Fibroblast of pulmonary artery (primary cell): ENCODE measurements around the gene ID2.

Experiments
- DNase-seq: peaks from one replicate; pipeline ENCODE4 v3.0.0-alpha.2; 2010; ENCODE audit warnings: low read depth
- H3K4me3 ChIP-seq: replicated peaks from 2 replicates; pipeline ENCODE4 v1.5.1; 2011; ENCODE audit warnings: low read depth, mild to moderate bottlenecking, control low read depth, low read length, moderate library complexity
- TF ChIP-seq, protein P1 (sequence below): IDR thresholded peaks from 2 replicates; pipeline ENCODE4 v1.5.1; 2011; ENCODE audit warnings: mild to moderate bottlenecking, control low read depth, low read length, inconsistent platforms; ENCODE audit errors: missing control alignments

ID2 gene

DNA sequence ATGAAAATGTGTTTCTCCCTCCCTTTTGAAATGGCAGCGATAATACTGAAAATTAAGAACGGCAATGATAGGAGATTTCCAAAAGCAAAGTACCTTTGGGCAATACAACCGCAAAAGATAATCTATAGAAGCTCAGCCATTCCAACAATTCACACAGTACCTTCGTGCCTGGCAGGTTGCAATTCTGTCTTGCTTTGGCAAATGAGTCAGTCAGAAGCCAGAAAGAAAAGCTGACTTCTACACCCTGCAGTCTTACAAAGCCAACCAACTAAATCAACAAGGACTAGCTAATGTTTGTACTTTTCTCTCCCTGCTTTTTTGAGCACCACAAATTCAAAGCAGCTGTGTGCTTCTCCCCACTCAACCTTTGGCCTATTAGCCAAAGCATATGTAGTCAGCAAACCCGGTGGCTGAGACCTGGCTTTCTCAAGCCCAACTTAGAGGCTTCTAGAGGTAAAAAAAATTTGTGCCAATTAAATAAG, 25.7 kb upstream of the ID2 start:
- DNase-seq = no peak
- no peak overlapping the region for H3K4me3 ChIP-seq
- TF ChIP-seq, protein P1, sequence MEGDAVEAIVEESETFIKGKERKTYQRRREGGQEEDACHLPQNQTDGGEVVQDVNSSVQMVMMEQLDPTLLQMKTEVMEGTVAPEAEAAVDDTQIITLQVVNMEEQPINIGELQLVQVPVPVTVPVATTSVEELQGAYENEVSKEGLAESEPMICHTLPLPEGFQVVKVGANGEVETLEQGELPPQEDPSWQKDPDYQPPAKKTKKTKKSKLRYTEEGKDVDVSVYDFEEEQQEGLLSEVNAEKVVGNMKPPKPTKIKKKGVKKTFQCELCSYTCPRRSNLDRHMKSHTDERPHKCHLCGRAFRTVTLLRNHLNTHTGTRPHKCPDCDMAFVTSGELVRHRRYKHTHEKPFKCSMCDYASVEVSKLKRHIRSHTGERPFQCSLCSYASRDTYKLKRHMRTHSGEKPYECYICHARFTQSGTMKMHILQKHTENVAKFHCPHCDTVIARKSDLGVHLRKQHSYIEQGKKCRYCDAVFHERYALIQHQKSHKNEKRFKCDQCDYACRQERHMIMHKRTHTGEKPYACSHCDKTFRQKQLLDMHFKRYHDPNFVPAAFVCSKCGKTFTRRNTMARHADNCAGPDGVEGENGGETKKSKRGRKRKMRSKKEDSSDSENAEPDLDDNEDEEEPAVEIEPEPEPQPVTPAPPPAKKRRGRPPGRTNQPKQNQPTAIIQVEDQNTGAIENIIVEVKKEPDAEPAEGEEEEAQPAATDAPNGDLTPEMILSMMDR = no peak

DNA sequence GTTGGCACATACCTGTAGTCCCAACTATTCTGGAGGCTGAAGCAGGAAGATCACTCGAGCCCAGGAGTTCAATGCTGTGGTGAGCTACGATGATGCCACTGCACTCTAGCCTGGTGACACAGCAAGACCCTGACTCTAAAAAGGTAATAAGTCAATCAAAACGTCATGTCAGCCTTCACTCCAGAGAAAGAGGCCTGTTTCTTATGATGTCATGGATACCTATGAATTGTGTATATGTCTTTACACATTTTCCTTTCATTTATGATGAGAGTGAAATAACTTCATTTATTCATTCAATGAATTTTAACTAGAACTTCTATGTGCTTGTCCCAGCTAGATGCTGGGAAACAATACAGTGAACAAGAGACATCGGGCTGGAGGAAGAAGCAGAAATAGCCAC, 25.0 kb upstream of the ID2 start:
- TF ChIP-seq, protein P1 = no peak
- H3K4me3 ChIP-seq = no peak overlapping the region
- DNase-seq = no peak

DNA sequence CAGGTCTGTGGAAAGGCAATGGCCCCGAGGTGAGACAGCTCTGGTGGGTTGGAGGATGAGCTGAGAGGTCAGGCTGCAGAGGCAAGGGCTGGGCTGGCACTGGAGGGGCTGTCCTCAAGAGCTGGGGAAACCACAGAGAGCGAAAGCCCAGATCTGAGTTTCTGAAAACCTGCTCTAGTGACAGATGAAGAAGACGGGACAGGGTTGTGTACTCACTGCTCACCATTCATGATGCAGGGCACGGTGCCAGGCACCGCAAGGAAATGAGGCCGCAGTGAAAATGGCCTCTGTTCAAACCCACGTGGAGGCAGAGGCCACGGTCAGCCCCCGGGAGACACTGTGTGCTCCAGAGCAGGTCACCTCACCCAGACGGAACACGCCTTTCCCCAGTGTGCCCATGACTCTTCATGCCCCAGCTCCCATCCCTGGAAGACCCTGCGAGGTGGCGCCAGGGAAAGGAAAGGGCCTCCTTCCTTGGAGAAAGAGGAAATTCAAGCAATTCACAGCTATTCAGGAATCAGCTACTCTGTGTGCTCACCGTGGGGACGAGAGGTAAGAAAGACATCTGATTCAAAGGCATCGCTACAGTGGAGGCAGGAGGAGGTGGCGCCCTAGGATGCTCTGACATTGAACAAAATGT, 24.3 kb upstream of the ID2 start:
- no peak overlapping the region for H3K4me3 ChIP-seq
- DNase-seq = no peak
- TF ChIP-seq, protein P1 = no peak

DNA sequence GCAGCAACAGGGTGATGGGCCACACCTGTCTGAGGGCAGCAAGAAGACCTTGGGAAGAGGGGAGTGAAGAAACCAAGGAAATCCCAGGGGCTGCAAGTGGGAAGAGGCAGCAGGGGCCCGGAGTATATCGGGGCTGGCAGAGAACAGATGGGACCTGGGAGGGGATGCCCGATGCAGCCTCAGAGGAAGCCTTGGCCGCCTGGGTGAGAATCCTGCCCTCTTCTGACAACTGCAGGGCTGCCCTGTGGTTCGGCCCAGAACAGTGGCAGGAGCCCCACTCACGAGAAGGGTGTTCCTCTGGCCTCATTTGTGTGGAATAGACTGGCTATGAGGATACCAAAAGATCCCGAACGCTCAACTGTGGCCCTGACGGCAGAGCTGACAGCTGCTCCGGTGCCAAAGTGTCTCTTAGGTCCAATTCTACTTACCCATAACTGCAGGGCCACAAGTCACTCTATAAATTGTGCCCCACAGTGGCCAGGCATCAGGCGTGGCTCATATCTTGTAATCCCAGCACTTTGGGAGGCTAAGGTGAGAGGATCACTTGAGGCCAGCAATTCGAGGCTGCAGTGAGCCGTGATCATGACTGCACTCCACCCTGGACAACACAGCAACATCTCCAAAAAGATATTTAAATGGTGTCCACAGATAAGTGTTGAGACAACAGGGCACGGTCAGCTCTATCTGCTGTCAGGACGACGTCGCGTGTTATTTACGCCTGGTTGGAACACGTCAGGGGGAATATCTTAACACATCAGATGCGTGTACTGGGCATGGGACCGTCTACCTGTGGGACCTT, 23.6 kb upstream of the ID2 start:
- TF ChIP-seq, protein P1 = no peak
- no peak overlapping the region for H3K4me3 ChIP-seq
- no peak for DNase-seq

DNA sequence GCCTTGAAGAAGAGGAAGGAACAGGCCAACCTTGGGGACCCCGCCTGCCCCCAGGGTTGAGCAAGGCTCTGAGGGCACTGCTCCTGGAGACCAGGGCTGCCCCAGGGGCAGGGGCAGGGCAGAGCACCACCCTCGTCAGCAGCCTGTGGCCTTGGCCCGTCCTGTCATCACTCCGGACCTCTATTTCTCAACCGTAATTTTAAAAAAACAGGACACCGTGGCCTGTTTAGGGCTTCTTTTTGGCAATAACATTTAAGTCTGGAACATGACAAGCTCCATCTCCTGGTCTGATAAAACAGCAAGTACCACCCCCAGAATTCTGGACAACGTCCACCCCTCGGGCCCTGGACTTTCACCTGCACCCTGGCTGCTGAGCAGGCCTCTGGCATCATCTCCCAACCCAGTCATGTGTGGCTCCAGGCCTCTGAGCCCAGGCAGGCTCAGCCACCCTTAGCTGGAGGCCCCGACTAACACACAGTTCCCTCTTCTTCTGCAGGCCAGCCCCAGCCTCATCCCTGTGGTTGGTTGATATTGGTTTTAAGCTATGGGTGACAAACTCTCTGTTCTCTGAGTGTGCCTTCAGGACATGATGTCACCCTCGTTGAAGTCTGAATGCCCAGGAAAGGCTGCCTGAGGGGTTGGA, 22.6 kb upstream of the ID2 start:
- no peak for DNase-seq

DNA sequence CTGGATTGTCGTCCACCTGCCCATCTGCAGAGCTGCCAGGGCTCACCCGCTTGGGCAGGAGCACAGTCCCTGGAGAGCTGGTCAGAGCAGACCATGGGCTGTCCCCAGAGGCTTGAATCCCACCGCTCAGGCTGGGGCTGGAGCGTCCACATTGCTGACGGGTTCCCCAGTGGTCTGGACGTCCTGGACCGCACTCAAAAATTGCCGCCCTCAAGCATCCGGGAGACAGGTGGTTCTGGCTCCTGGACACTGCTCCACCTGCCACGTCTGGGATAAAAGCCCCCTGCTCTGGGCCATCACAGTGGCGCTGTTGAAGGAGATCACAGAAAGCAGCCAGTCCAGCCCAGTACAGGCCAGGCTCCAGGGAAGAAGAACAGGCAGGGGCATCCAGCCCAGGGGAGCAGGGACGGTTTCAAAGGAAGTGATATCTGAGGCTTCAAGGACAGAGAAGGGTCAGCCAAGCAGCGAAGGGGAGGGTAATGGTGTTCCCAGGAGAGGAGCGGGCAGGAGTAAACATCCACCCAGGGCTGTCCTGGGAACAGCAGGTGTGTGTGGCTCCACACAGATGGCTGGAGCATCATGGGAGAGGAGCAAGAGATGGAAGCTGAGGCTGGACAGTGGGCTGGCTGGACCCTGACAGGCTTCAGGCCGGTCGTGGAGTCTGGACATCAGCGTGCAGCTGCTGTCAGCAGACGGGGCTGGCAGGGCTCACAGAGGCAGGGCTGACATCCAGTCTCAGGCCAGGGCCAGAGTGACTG, 21.9 kb upstream of the ID2 start:
- no peak for DNase-seq
- no peak overlapping the region for H3K4me3 ChIP-seq
- TF ChIP-seq, protein P1 = no peak

More for the DNA sequence above, 22.6 kb upstream of the ID2 start:
- H3K4me3 ChIP-seq = no peak overlapping the region
- TF ChIP-seq, protein P1 = no peak
